KMS-11 (cell line): Measurements from ENCODE around the gene PIGC.

ENCODE experiments used
- H2AFZ ChIP-seq: fragments of 200-600 bp; sonication (generic); 2 replicates; pipeline ENCODE4 v1.6.1; 2016; ENCODE audit warnings: antibody characterized with exemption, mixed run types, low read depth
- H3K27ac ChIP-seq: fragments of 200-600 bp; sonication (generic); 2 replicates; pipeline ENCODE4 v1.6.1; 2016; ENCODE audit warnings: mild to moderate bottlenecking, mixed run types
- H3K27me3 ChIP-seq: fragments of 200-600 bp; sonication (generic); 2 replicates; pipeline ENCODE4 v1.6.1; 2017; ENCODE audit warnings: mild to moderate bottlenecking, low read depth, mixed run types, moderate library complexity; ENCODE audit not compliant: insufficient read depth
- H3K36me3 ChIP-seq: fragments of 200-600 bp; sonication (generic); 2 replicates; pipeline ENCODE4 v1.6.1; 2017; ENCODE audit warnings: mild to moderate bottlenecking, mixed run types; ENCODE audit not compliant: insufficient read depth
- H3K4me1 ChIP-seq: fragments of 200-600 bp; sonication (generic); 2 replicates; pipeline ENCODE4 v1.6.1; 2016; ENCODE audit warnings: mild to moderate bottlenecking, low read depth, mixed run types; ENCODE audit not compliant: poor library complexity, severe bottlenecking
- H3K4me2 ChIP-seq: fragments of 200-600 bp; sonication (generic); 2 replicates; pipeline ENCODE4 v1.7.0; 2016; ENCODE audit warnings: mild to moderate bottlenecking, mixed run types
- H3K4me3 ChIP-seq: fragments of 200-600 bp; sonication (generic); IDR thresholded peaks from 2 replicates; pipeline ENCODE4 v1.6.1; 2017; ENCODE audit warnings: low read depth, low read length, mixed read lengths; ENCODE audit not compliant: insufficient read depth
- H3K79me2 ChIP-seq: fragments of 200-600 bp; sonication (generic); 2 replicates; pipeline ENCODE4 v1.6.1; 2016; ENCODE audit warnings: low read depth, mixed run types; ENCODE audit not compliant: insufficient read depth
- H3K9ac ChIP-seq: fragments of 200-600 bp; sonication (generic); 2 replicates; pipeline ENCODE4 v1.6.1; 2016; ENCODE audit warnings: mild to moderate bottlenecking, mixed run types
- H4K20me1 ChIP-seq: fragments of 200-600 bp; sonication (generic); 2 replicates; pipeline ENCODE4 v1.6.1; 2016; ENCODE audit warnings: mild to moderate bottlenecking, mixed run types; ENCODE audit not compliant: insufficient read depth
- TF ChIP-seq, protein P1 (sequence below): fragments of 200-600 bp; sonication (generic); conservative IDR thresholded peaks from 2 replicates; pipeline ENCODE4 v1.6.1; 2017; ENCODE audit warnings: low read depth, mild to moderate bottlenecking, antibody characterized with exemption, low read length, moderate library complexity, mixed read lengths

The PIGC gene

DNA sequence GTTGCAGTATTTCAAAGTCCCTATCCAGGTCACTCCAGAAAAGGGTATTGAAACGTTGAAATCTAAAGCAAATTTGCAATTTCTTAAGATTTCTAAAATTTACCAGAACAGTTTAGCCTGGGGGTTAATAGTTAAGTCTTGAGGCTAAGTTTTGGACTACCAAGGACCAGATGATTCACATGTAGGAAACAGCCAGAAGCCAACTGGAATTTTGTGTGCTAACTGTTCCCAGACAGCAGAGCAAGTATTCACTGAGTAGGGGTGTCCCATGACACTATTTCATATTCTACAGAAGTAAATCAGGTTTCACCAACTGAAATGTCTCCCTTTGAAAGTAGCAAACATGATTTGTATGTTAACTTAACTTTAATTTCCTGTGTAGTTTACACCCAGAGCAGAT is 34.9 kb downstream of the PIGC start:
- TF ChIP-seq, protein P1, sequence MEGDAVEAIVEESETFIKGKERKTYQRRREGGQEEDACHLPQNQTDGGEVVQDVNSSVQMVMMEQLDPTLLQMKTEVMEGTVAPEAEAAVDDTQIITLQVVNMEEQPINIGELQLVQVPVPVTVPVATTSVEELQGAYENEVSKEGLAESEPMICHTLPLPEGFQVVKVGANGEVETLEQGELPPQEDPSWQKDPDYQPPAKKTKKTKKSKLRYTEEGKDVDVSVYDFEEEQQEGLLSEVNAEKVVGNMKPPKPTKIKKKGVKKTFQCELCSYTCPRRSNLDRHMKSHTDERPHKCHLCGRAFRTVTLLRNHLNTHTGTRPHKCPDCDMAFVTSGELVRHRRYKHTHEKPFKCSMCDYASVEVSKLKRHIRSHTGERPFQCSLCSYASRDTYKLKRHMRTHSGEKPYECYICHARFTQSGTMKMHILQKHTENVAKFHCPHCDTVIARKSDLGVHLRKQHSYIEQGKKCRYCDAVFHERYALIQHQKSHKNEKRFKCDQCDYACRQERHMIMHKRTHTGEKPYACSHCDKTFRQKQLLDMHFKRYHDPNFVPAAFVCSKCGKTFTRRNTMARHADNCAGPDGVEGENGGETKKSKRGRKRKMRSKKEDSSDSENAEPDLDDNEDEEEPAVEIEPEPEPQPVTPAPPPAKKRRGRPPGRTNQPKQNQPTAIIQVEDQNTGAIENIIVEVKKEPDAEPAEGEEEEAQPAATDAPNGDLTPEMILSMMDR, result no peak
- no peaks in the 10 kb centered on the region for H4K20me1 ChIP-seq
- no peak overlapping the region for H2AFZ ChIP-seq
- no peaks in the 10 kb centered on the region for H3K27me3 ChIP-seq
- no peaks in the 10 kb centered on the region for H3K79me2 ChIP-seq
- no peak overlapping the region for H3K27ac ChIP-seq
- H3K9ac ChIP-seq, result no peak overlapping the region
- no peaks in the 10 kb centered on the region for H3K4me1 ChIP-seq
- H3K4me3 ChIP-seq, result no peak overlapping the region
- no peak overlapping the region for H3K4me2 ChIP-seq
- H3K36me3 ChIP-seq, result no peaks in the 10 kb centered on the region

DNA sequence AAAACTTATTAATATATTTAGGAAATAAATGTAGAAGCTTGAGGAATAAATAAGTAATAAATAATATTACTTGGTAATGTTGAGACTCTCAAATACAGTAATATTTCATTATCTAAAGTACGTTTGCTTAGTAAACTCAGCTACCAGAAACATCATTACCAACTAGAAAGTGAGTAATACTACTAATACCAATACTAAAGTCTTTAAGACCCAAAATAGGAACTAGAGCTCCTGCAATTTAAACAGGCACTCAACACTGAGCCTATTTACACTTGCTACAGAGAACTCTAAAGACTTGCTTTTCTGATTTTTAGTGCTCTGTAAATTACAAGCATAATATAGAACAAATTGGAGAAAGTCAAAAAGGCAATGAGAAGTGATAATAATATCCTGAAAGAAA is 36.9 kb downstream of the PIGC start:
- Histone ChIP-seq H3K4me3 (no peak overlapping the region), H3K79me2 (no peaks in the 10 kb centered on the region), H3K27ac (no peak overlapping the region), H3K27me3 (no peaks in the 10 kb centered on the region), H3K9ac (no peak overlapping the region), H3K36me3 (no peaks in the 10 kb centered on the region), H3K4me2 (no peak overlapping the region), H4K20me1 (no peaks in the 10 kb centered on the region), H3K4me1 (no peaks in the 10 kb centered on the region), H2AFZ (no peak overlapping the region)
- TF ChIP-seq, protein P1, result no peak

DNA sequence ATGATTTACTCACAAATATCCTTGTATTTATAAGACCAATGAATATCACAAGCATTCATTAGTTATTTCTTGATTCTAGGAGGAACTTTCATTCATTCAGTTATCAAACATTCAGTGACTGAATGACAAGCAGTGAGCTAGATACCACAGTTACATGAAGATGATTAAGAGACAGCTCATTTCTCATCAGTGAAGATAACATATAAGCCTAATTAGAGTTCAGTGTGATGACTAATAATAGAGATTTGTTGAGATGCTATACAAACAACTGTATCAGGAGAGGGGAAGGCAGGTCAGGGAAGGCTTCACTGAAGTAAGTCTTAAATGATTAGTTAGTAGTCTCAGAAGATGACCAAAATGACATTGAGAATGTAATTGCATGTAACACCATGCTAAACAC is 38.0 kb downstream of the PIGC start:
- no peaks in the 10 kb centered on the region for H3K27me3 ChIP-seq
- no peak overlapping the region for H3K27ac ChIP-seq
- H4K20me1 ChIP-seq, result no peaks in the 10 kb centered on the region
- H3K36me3 ChIP-seq, result no peaks in the 10 kb centered on the region
- no peak overlapping the region for H2AFZ ChIP-seq
- no peaks in the 10 kb centered on the region for H3K79me2 ChIP-seq
- no peak overlapping the region for H3K4me2 ChIP-seq
- TF ChIP-seq, protein P1, result no peak
- H3K4me1 ChIP-seq, result no peaks in the 10 kb centered on the region
- no peak overlapping the region for H3K9ac ChIP-seq
- H3K4me3 ChIP-seq, result no peak overlapping the region

DNA sequence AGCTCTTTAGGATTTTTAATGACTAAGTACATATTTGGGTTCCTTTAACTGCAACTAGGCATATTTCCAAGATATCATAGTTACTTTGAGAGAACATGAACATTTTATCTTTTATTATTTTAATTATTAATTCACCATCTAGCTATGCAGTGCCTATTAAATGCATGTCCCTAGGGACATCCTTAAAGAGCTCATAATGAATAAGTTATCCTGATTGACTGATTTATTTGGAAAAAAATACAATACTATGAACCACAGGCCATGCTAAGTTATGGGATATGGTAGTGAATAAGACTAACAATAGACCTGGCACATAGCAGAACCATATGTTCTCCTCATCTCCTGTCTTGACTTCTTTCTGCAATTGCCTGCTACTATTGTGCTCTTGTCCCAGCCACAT is 39.7 kb downstream of the PIGC start:
- Histone ChIP-seq H3K27ac (no peak overlapping the region), H3K4me2 (no peak overlapping the region), H4K20me1 (no peaks in the 10 kb centered on the region), H3K79me2 (no peaks in the 10 kb centered on the region), H3K4me1 (no peaks in the 10 kb centered on the region), H3K27me3 (no peaks in the 10 kb centered on the region), H3K4me3 (no peak overlapping the region), H3K9ac (no peak overlapping the region), H2AFZ (no peak overlapping the region), H3K36me3 (no peaks in the 10 kb centered on the region)
- TF ChIP-seq, protein P1, result no peak
